ENCODE measurements around the gene TIMM10B. TPM values are rescaled to one million over a fixed set of nuclear protein-coding genes. Genes with fewer than 3 reads are reported as not detected.

The TIMM10B gene
- total RNA-seq, 1 experiment from 2014 or later, result 63.8 TPM

- H3K27ac ChIP-seq (ENCODE audit: low read length), result no peak overlapping the region
- H3K4me1 ChIP-seq (ENCODE audit: control insufficient read depth, insufficient read depth, low read length), result no peaks in the 10 kb centered on the region
- POLR2A ChIA-PET, result no interaction called here
- H3K36me3 ChIP-seq (ENCODE audit: control insufficient read depth, insufficient read depth, low read length), result no peaks in the 10 kb centered on the region
- H3K9me3 ChIP-seq (ENCODE audit: control insufficient read depth, insufficient read depth, low read depth, low read length), result no peaks in the 10 kb centered on the region
- H3K4me3 ChIP-seq (ENCODE audit: low read depth in 2 of 2, low read length in 2 of 2), result no peak overlapping the region
- in situ Hi-C loops (cut with HindIII; ENCODE audit: low pct_unique_long_range_greater_than_20kb, low sequenced_read_pairs) (no loop called here), intact Hi-C loops (cut with micrococcal nuclease; ENCODE audit: unreplicated experiment) (no loop called here)
- no peak for TF ChIP-seq REST (IDR thresholded peaks at IDR 0.05; ENCODE audit: insufficient read depth in 1 of 2, low read depth in 2 of 2, low read length in 1 of 2)
- no TSS peak for BruUV-seq (replicated peaks)
- CTCF ChIA-PET, result interaction anchor here (0.6 kb wide), 1 partner anchor 79 kb away, joined by 3 read pairs; no protein-coding TSS in a partner anchor
- H3K27me3 ChIP-seq (ENCODE audit: control insufficient read depth, insufficient read depth, low read length), result no peaks in the 10 kb centered on the region
- DNase-seq (ENCODE audit: low read depth, low spot score) (no peak), ATAC-seq (no peak)
Measured at GRCh38 chr11:6458352-6459098, 22.8 kb upstream of the TIMM10B start.

DNA sequence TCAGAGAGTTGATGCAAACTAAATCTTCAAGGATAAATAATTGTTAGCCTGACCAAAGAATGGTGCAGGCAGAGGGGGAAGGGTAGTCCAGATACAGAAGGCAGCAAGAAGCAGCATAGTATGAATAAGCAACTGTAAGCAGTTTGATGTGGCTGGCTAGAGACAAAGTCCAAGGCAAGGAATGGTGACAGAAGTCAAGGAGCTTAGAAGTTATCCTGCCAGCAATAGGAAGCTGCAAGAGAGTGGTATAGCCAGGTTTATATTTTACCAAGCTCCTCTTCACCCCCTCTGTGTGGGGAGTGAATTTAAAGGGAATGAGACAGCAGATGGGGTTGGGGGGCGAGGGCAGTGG lies 22.2 kb upstream of the TIMM10B start:
- ChIA-PET CTCF (interaction anchor here (0.6 kb wide), 1 partner anchor 80 kb away, joined by 3 read pairs; no protein-coding TSS in a partner anchor), POLR2A (no interaction called here)
- Histone ChIP-seq H3K4me1 (ENCODE audit: control insufficient read depth, insufficient read depth, low read length) (no peaks in the 10 kb centered on the region), H3K27me3 (ENCODE audit: control insufficient read depth, insufficient read depth, low read length) (no peaks in the 10 kb centered on the region), H3K4me3 (ENCODE audit: low read depth in 2 of 2, low read length in 2 of 2) (no peak overlapping the region), H3K27ac (ENCODE audit: low read length) (no peak overlapping the region), H3K36me3 (ENCODE audit: control insufficient read depth, insufficient read depth, low read length) (no peaks in the 10 kb centered on the region), H3K9me3 (ENCODE audit: control insufficient read depth, insufficient read depth, low read depth, low read length) (no peaks in the 10 kb centered on the region)
- ATAC-seq (no peak), DNase-seq (ENCODE audit: low read depth, low spot score) (no peak)
- intact Hi-C loops (cut with micrococcal nuclease; ENCODE audit: unreplicated experiment) (no loop called here), in situ Hi-C loops (cut with HindIII; ENCODE audit: low pct_unique_long_range_greater_than_20kb, low sequenced_read_pairs) (no loop called here)
- TF ChIP-seq SIN3A (IDR thresholded peaks at IDR 0.05; ENCODE audit: borderline replicate concordance, insufficient read depth, low read depth, low read length), result no peak
- TF ChIP-seq, protein P1, sequence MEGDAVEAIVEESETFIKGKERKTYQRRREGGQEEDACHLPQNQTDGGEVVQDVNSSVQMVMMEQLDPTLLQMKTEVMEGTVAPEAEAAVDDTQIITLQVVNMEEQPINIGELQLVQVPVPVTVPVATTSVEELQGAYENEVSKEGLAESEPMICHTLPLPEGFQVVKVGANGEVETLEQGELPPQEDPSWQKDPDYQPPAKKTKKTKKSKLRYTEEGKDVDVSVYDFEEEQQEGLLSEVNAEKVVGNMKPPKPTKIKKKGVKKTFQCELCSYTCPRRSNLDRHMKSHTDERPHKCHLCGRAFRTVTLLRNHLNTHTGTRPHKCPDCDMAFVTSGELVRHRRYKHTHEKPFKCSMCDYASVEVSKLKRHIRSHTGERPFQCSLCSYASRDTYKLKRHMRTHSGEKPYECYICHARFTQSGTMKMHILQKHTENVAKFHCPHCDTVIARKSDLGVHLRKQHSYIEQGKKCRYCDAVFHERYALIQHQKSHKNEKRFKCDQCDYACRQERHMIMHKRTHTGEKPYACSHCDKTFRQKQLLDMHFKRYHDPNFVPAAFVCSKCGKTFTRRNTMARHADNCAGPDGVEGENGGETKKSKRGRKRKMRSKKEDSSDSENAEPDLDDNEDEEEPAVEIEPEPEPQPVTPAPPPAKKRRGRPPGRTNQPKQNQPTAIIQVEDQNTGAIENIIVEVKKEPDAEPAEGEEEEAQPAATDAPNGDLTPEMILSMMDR (IDR thresholded peaks at IDR 0.05), result no peak
- no peak for TF ChIP-seq POLR2AphosphoS5 (IDR thresholded peaks at IDR 0.05; ENCODE audit: low read depth, low read length)
- TF ChIP-seq REST (IDR thresholded peaks at IDR 0.05; ENCODE audit: insufficient read depth in 1 of 2, low read depth in 2 of 2, low read length in 1 of 2), result no peak
- TF ChIP-seq TCF7L2 (IDR thresholded peaks at IDR 0.05; ENCODE audit: low read depth, low read length), result no peak
- no TSS peak for BruUV-seq (replicated peaks)
